Measurements from ENCODE around the gene SNTG2.

SNTG2 gene

DNA sequence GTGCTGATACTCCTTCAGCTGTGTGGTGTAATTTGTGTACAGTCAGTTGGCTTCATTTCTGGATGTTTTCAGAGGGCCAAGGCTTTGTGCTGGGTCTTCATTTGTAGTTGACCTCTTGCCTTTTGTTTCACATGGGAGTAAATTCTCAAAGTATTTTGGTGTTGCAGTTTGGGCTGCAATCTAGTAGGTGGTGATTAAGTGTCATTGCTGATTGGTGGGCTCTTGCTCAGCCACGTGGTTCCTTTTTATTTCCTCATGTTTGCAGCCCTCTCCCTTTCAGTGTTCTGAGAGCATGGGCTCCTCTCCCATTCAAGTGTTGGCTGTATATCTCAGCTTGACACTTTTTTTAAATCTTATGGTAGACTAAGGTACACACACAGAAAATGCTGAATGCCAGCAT is 96.8 kb downstream of the SNTG2 start:
- DNase-seq (ENCODE audit: low read depth in 2 of 2, low spot score in 1 of 2): no peak

DNA sequence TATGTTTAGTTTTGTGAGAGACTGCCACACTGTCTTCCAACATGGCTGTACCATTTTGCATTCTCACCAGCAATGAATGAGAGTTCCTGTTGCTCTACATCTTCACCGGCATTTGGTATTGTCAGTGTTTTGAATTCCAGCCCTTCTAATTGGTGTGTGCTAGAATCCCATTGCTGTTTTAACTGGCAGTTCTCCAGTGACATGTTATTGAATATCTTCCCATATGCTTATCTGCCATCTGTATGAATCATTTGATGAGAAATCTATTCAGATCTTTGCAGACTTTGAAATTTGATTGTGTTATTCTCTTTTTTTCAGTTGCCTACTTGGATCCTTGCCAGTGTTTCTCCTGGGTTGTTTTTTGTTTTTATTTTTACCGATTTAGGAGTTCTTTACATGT is 99.0 kb downstream of the SNTG2 start:
- no peak for DNase-seq (ENCODE audit: low read depth in 2 of 2, low spot score in 1 of 2)

DNA sequence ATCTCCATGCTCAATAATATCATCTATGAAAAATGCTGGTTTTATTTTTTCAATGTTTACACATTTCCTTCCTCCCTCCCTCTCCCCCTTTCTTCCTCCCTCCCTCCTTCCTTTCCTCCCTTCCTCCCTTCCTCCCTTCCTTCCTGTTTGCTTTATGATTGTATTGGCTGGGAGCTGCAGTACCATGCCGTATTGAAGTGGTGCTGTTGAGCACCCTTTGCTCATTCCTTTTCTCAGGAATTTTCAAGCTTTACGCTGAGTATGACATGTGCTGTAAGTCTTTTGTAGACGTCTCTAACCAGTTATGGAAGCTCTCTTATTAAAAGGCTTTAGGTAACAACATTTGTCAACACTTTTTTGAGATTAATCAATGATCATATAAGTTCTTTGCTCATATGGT is 100.4 kb downstream of the SNTG2 start:
- DNase-seq (ENCODE audit: low read depth in 2 of 2, low spot score in 1 of 2): no peak

DNA sequence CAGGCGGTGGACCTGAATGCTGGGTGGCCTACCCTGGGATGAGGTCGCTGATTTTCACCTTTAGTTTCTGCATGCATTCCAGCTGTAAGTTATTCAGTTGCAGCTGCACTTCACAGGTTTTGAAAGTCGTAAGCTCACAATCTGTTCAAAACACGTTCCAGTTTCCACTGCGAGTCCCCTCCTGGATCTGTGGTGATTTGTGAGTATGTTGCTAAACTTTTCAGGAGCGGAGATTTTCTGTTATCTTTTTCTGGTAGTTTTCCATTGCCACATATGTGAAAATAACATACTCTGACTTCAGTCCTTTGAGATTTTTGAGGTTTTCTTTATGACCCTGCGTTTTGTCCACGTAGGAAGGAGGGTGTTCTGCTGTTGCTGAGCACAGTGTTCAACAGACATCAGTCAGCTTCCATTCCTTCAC is 102.1 kb downstream of the SNTG2 start:
- no peak for DNase-seq (ENCODE audit: low read depth in 2 of 2, low spot score in 1 of 2)

DNA sequence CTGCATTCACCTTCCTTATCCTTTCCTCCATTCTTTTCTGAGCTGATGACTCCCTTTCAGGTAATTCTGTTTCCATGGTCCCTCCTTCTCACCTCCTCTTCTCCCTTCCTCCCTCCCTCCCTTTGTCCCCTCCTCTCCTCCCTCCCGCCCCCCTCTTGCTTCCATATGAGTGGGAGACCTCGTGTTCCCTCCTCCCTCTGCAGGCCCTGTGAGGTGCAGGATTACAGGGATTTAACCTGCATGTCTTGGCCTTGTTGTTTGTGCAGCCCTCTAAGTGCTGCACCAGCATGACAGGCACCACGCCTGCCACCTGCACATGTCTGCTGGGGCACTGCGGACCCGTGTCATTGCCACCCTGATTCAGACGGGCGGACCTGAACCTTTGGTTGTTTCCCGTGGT is 103.1 kb downstream of the SNTG2 start:
- no peak for DNase-seq (ENCODE audit: low read depth in 2 of 2, low spot score in 1 of 2)

DNA sequence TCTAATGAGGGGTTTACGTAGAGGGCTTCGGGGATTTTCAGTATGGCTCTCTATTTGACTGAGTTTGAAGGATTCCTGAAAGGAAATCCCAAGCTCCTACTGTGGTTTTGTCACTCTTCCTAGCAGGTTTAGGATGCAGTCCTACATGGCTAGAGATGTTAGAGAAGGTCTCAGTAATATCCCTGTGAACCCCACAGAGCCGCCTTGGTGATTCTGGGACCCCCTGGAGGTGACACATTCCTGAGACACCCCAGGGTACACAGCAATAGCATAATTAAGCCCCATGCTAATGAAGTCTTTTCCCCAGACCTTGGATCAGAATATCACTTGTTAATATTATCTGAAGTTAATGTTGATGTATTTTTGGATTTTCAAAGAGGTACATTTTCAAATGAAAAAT is 103.8 kb downstream of the SNTG2 start:
- DNase-seq (ENCODE audit: low read depth in 2 of 2, low spot score in 1 of 2): no peak

DNA sequence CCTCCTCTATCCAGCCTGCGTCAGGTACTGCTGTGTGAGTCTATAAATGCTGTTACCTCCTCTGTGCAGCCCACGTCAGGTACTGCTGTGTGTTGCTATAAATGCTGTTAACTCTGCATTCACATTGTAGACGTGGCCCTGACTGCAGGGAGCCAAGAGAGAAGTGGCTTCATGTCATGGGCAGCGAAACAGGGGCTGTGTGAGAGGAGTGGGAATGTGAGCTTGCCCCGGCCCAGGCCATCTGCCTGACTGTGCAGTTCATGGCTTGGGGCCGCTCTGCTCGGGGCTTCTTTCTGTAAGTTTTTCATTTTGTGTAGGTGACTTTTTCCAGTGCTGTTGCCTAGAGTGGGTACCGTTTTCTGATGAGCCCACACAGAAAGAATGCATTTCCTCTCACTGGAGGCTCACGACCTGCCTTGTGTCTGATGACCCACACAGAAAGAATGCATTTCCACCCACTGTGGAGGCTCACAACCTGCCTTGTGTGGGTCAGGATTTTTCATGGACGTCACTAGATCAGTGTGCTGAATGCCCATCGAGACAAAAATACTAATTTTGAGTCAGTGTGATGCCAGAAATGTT is 104.5 kb downstream of the SNTG2 start:
- no peak for DNase-seq (ENCODE audit: low read depth in 2 of 2, low spot score in 1 of 2)

DNA sequence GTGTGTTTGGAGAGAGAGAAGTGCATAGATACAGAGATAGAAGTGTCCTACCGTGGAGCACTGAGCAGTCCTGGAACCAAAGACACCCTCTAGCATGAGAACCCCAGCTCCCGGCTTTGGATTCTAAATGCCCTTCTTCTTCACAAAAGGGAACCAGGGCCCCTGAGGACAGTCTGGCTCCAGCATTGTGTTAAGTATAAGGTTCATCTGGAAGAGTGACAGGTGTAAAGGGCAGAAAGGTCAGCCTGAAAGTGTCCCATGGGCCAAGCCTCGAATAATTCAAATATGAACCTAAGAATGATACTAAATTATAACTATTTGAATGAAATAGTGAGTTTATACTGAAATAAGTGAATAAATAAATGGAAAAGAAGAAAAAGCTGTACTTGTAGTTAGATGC is 109.7 kb downstream of the SNTG2 start:
- DNase-seq (ENCODE audit: low read depth in 2 of 2, low spot score in 1 of 2): no peak

DNA sequence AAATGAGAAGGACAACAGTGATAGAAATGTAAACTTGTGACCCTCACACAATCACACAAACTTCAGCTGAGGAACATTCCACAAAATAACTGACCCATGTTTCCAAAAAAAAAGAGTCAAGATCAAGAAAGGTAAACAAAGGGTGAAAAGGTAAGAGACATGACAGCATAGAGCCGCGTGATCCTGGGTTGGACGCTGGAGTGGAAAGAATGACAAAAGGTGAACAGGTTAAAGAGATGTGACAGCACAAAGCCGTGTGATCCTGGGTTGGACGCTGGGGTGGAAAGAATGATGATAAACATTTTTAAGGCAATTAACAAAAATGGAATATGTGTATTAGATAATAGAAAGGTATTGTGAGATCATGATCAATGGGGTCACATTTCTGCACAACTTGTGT is 110.3 kb downstream of the SNTG2 start:
- no peak for DNase-seq (ENCODE audit: low read depth in 2 of 2, low spot score in 1 of 2)

DNA sequence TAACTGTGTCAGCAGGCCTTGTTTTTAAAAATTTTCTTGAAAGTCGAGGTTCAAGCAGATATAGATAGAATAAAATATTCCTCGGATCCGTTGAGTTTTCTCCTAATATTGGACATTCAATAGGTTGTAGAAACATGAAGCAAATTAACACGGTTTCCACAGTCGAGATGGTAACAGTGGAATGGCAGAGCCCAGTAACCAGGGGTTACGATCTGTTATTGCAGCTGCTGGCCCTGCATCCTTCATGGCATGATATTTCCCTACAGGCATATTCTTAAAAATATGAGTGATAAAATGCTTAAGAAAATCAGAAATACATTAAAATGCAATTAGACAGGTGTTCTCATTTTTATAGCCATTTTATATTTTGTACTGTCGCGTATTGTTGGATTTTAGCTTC is 117.6 kb downstream of the SNTG2 start:
- DNase-seq (ENCODE audit: low read depth in 2 of 2, low spot score in 1 of 2): no peak

DNA sequence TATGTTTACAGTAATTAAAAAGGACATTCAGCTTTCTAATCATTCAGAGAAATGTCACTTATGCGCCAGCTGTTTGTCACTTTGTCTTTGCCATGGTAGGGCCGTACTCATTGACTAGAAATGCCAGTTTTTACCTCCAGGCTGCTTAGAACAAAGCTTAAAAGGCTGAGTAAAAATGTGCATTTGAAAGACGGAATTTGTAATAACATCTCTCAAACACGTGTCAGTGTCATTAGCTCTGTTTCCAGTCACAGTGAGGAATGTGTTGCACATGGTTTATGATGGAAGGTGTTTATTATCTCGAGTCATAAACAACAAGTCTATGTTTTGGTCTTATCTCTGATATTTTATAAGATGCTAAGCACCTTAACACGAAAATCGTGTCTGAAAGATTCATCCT is 118.2 kb downstream of the SNTG2 start:
- DNase-seq (ENCODE audit: low read depth in 2 of 2, low spot score in 1 of 2): no peak

DNA sequence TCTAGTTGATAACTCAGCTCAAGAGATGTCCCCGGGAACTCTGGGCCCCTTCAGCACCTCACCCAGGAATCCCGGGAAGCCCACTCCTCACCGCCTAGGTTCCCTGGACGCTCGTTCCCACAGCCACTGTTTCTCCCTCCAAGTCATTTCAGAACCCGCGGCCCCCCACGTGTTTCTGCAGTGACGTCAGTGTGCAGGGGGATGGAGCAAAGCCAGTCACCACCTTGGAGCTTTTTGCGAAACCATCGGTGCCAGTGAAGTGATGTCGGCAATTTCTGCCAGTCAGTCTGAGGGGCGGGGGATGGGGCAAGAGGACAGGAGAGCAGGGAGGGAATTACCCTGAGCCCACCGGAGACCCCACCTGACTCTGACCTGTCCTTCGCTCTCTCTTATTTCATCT is 119.2 kb downstream of the SNTG2 start:
- no peak for DNase-seq (ENCODE audit: low read depth in 2 of 2, low spot score in 1 of 2)

DNA sequence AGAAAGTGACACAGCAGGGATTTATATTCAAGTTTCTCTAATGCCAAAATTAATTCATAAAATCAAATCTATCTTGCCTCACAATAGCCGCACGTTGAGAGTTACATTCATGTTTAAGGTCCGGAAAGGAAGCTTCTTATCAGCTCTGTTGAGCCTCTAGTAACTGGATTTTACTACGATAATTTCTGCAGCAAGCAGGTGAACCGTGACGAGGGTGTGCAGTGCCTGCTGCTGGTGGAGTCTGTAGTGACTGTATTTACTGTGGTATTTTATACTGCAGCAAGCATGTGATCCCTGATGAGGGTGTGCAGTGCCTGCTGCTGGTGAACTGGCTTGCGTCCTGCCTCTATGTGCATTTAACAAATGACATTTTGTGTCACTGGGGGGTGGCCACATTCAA is 120.0 kb downstream of the SNTG2 start:
- DNase-seq (ENCODE audit: low read depth in 2 of 2, low spot score in 1 of 2): no peak

DNA sequence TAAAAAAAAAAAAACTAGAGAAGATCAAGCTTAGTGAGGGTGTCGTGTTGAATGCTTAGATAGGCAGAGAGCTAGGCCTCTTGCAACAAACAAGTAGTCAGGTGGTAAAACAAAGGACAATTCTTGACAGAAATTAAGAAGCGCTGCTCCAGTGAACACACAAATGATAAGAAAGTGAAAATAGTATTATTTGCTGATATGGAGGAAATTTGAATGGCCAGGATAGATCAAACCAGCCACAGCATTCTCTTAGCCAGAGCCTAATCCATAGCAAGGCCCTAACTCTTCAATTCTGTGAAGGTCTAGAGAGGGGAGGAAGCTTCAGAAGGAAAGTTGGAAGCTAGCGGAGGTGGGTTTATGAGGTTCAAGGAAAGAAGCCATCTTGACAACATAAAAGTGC is 121.0 kb downstream of the SNTG2 start:
- DNase-seq (ENCODE audit: low read depth in 2 of 2, low spot score in 1 of 2): no peak

DNA sequence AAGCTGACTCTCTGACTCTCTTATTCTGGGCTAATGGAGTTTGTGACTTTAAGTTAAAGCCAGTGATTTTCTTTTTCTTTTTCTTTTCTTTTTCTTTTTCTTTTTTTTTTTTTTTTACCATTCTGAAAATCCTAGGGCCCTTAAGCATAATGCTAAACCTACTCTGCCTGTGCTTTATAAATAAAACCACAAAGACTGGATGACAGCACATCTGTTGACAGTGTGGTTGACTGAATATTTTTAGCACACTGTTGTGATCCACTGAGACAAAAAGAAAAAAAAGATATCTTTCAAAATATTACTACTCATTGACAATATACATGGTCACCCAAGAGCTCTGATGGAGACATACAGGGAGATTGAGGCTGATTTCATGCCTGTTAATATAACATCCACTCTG is 121.6 kb downstream of the SNTG2 start:
- DNase-seq (ENCODE audit: low read depth in 2 of 2, low spot score in 1 of 2): no peak

DNA sequence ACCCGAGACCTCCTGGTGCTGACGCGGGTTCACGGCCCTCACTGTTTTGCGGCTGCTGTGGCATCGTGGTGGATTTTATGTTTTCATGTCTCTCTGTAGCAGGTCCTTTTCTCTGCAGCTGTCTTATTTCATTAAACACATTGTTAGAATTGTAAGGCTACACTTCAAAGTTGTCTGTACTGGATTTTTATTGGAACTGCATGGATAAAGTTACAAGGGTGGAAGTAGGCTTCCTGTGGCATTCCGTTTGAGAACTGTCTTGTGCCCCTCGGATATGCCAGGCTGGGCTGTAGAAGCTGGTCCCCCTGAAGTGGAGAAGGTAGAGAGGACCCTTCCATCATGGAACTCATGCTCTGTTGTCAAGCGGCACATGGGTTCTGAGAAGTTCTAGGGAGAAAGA is 127.3 kb downstream of the SNTG2 start:
- DNase-seq (ENCODE audit: low read depth in 2 of 2, low spot score in 1 of 2): no peak

DNA sequence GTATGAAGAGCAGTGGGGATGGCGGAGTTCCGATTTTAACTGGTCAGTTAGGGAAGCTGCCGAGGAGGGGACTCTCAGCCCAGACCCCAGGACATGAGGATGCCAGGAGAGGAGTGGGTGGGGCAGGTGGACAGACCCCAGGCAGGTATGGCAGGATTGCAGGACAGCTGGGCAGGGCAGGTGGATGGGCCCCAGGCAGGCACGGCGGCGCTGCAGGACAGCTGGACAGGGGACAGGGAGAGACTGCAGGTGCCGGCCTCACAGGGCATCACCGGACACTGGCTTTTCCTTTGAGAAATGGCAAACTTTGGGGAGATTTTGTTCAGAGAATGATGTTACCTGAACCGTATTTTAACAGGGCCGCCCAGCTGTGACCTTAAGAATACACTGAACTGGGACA is 127.7 kb downstream of the SNTG2 start:
- no peak for DNase-seq (ENCODE audit: low read depth in 2 of 2, low spot score in 1 of 2)

DNA sequence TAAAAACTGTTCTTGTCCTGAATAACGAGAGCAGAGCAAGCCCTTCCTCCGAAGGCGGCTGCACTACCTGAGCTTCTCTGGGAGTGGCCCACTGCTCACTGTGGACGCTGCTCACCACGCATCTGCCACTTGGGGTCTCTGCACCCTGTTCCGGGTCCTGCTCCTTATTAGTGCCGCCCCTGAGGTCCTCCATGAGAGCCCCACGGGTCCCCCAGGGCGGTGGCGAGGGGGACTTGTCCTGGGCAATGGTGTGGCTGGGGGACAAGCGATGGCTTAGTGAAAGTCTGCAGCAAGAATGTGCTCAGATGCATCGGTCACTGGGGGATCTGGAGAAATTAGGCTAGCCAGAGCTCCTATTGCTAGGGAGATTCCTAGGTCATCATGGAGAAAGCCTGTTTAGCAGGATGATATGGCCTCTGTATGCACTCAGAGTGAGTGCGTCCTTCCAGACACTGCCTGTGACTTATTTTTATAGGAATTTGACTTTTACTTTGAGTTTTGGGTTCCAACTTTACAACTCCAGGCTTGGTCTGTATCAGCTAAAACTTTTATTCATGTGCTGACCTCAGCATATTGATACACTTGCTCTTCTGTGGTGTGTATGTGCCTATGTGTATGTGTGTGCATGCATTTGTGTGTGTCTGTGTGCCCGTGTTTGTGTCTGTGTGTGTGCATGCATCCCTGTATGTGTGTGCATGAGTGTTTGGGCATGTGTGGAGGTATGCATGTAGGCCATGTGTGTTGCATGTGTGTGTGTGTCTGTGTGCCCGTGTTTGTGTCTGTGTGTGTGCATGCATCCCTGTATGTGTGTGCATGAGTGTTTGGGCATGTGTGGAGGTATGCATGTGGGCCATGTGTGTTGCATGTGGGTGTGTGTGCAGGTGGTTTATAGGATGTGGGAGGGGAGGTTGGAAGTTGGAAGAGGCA is 129.5 kb downstream of the SNTG2 start:
- no peak for DNase-seq (ENCODE audit: low read depth in 2 of 2, low spot score in 1 of 2)

DNA sequence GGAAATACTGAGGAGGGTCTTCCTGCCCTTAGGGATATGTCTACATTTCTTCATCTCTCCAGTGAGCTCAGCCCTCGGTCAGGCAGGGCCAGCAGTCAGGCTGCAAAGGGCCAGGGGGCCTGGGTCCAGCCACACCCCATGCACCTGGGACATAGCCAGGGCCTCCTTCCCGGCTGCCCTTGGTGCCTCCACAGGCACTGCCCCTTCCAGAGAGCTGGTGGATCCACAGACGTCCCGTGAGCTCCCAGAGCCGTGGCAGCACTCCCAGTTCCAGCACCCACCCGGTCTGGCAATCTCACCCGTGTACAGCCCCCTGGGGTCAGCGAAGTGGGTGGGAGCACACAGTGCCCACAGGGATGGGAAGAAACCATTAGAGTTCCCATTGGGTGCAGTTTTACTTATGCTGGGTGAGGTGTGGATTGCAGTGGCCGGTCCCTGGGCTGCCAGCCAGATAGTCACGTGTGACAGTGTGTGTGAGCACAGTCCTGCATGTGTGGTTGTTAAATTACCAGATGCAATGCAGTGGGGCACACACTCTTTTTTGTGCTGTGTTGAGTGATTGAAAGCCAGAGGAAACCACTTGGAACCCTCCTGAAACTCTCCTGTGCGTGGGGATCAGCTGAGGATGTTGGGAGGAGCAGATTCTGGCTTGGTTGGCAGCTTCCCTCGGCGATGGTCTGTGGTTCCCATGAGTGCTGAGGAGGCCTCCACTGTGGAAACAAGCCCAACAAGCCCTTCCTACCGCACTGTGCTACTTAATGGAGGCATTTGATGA is 131.0 kb downstream of the SNTG2 start:
- no peak for DNase-seq (ENCODE audit: low read depth in 2 of 2, low spot score in 1 of 2)

DNA sequence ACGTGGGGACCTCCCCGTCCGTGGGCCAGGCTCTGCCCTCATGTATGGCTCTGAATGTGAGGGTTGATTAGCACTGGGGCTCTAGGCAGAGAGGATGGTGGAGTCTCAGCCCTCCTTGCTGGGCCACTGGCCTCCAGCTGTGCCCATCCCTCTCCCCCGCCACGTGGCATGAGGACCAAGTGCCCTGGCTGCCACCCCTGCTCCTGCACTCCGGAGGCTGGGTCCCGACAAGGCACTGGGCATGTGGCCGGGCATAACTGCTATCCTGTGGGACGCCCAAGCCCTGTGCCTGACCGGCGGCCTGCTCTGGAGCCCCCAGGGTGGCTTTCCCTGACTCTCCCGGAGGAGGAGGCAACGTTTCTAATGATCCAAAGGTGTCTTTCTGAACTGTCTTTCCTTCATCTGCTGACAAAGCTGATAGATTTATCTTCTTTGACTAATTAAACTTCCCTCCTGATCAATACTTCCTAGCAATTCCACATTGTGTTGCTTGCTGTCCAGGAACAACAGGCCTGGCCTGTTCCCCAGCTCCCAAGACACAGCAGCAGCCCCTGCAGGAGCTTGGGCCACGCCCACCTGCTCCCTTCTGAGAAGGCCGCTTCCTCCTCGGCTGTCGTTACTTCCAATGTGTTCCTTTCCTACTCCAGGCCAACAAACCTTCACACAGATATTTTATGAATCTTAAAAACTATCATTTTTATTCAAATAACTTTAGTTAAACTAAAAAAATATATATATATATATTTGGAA is 132.0 kb downstream of the SNTG2 start:
- no peak for DNase-seq (ENCODE audit: low read depth in 2 of 2, low spot score in 1 of 2)

DNA sequence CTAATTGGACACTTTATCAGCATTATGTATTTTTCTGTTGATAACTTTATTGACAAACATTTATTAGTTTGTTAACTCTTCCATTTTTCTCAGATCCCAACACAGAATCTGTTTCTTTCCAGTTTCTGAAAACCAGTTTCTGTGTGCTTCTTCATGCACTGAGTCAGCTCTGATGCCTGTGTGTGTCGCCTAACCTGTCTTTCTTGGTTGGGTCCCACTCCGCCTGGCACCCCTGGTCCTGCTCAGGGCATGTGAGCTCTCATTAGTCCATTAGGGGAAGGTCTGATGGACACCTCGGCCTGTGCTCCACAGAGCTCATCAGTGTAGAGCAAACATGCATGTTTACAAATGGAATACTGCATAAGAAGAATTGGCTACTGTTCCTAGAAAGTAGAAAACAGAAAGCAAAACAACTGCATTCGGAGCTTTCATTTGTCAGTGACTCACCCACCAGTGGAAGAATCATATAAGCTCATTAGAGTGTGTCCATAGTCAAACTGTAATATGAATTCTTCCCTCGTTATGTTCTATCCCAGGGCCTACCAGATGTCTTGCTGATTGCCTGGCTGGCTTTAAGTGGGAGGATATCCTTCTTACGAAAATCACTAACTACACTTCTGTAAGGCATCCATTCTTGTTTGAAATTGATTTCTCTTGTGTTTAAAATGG is 137.7 kb downstream of the SNTG2 start:
- DNase-seq (ENCODE audit: low read depth in 2 of 2, low spot score in 1 of 2): no peak

Data from stimulated activated CD8-positive, alpha-beta memory T cell treated with anti-CD3 and anti-CD28 coated beads, Interleukin-4, amount 100 ng/mL, for 4 hours (primary cell).